CD14-positive monocyte (primary cell): ENCODE data around the gene ST8SIA1. TPM values are rescaled to one million over a fixed set of nuclear protein-coding genes. Genes with fewer than 3 reads are reported as not detected.

Source experiments
- DNase-seq, 3 donors: peaks; one replicate each; pipeline ENCODE4 v3.0.0-alpha.2; 2011 to 2022
- H2AFZ ChIP-seq: 2 replicates; pipeline ENCODE4 v1.6.0; 2012; ENCODE audit warnings: mild to moderate bottlenecking, low read depth, low read length, inconsistent platforms; ENCODE audit not compliant: insufficient read depth, poor library complexity, severe bottlenecking
- H3K27ac ChIP-seq, 2 donors: 1 replicate in 1 of 2; 2 replicates in 1 of 2; pipeline ENCODE4 v1.5.1; 2012 to 2013; ENCODE audit warnings: low read length in 2 of 2, control low read depth in 1 of 2, inconsistent platforms in 1 of 2, low read depth in 1 of 2, mild to moderate bottlenecking in 1 of 2
- H3K27me3 ChIP-seq, 2 donors: one replicate each; pipeline versions ENCODE4 v1.6.0 to v1.6.1; 2011 to 2013; ENCODE audit warnings: low read length in 2 of 2; ENCODE audit not compliant: control insufficient read depth in 2 of 2, insufficient read depth in 2 of 2
- H3K36me3 ChIP-seq, 2 donors: replicated peaks in 1 of 2; 1 replicate in 1 of 2; 2 replicates in 1 of 2; pipeline versions ENCODE4 v1.5.1 to v1.6.1; 2012 to 2013; ENCODE audit warnings: low read length in 2 of 2, control low read depth in 1 of 2, inconsistent platforms in 1 of 2, mild to moderate bottlenecking in 1 of 2; ENCODE audit not compliant: insufficient read depth in 2 of 2, control insufficient read depth in 1 of 2
- H3K4me1 ChIP-seq, 2 donors: 1 replicate in 1 of 2; 2 replicates in 1 of 2; pipeline versions ENCODE4 v1.5.1 to v1.6.1; 2012 to 2013; ENCODE audit warnings: low read length in 2 of 2, control low read depth in 1 of 2, inconsistent platforms in 1 of 2, mild to moderate bottlenecking in 1 of 2, moderate library complexity in 1 of 2; ENCODE audit not compliant: insufficient read depth in 2 of 2, control insufficient read depth in 1 of 2
- H3K4me2 ChIP-seq: replicated peaks from 2 replicates; pipeline ENCODE3; 2012; ENCODE audit warnings: low read length, moderate library complexity, mild to moderate bottlenecking; ENCODE audit not compliant: poor library complexity, severe bottlenecking; ENCODE audit errors: extremely low read depth
- H3K4me3 ChIP-seq, 3 experiments: fragments of 200-600 bp in 1 of 3; sonication (generic) in 1 of 3; replicated peaks in 1 of 3; 1 replicate in 2 of 3; 2 replicates in 1 of 3; pipeline ENCODE4 v1.5.1; 2011 to 2013; ENCODE audit warnings: low read length in 3 of 3, mild to moderate bottlenecking in 3 of 3, control low read depth in 2 of 3, low read depth in 2 of 3, inconsistent platforms in 1 of 3, moderate library complexity in 1 of 3
- H3K79me2 ChIP-seq: 2 replicates; pipeline ENCODE4 v1.6.0; 2012; ENCODE audit warnings: mild to moderate bottlenecking, control low read depth, inconsistent platforms, low read length, moderate library complexity; ENCODE audit not compliant: insufficient read depth
- H3K9ac ChIP-seq: 2 replicates; pipeline ENCODE4 v1.6.0; 2017; ENCODE audit warnings: low read length, mild to moderate bottlenecking; ENCODE audit not compliant: insufficient read depth, poor library complexity, severe bottlenecking
- H3K9me3 ChIP-seq, 2 donors: replicated peaks in 1 of 2; 1 replicate in 1 of 2; 2 replicates in 1 of 2; pipeline versions ENCODE4 v1.5.1 to v1.6.1; 2012 to 2013; ENCODE audit warnings: low read length in 2 of 2, control low read depth in 1 of 2; ENCODE audit not compliant: control insufficient read depth in 1 of 2, insufficient read depth in 1 of 2
- H4K20me1 ChIP-seq: 2 replicates; pipeline ENCODE4 v1.6.0; 2012; ENCODE audit warnings: mild to moderate bottlenecking, low read length, control low read depth, moderate library complexity; ENCODE audit not compliant: insufficient read depth
- H3K27ac Mint-ChIP-seq, 7 donors: one replicate each; pipeline ENCODE4 v1.8.0; 2020; ENCODE audit warnings: mild to moderate bottlenecking in 7 of 7, mixed read lengths in 7 of 7, moderate library complexity in 6 of 7, inconsistent platforms in 2 of 7
- H3K27me3 Mint-ChIP-seq, 3 donors: one replicate each; pipeline ENCODE4 v1.8.0; 2021 to 2022; ENCODE audit warnings: low read depth in 3 of 3, mild to moderate bottlenecking in 3 of 3, mixed read lengths in 3 of 3, moderate library complexity in 3 of 3, inconsistent platforms in 1 of 3
- H3K36me3 Mint-ChIP-seq, 2 donors: one replicate each; pipeline ENCODE4 v1.8.0; 2020; ENCODE audit warnings: mixed read lengths in 2 of 2, inconsistent platforms in 1 of 2, mild to moderate bottlenecking in 1 of 2
- H3K4me1 Mint-ChIP-seq: one replicate; pipeline ENCODE4 v1.8.0; 2020; ENCODE audit warnings: mild to moderate bottlenecking, mixed read lengths
- H3K4me3 Mint-ChIP-seq, 2 donors: one replicate each; pipeline ENCODE4 v1.8.0; 2020; ENCODE audit warnings: mild to moderate bottlenecking in 2 of 2, mixed read lengths in 2 of 2, moderate library complexity in 1 of 2
- H3K9me3 Mint-ChIP-seq, 7 donors: one replicate each; pipeline ENCODE4 v1.8.0; 2020 to 2022; ENCODE audit warnings: mixed read lengths in 7 of 7, mild to moderate bottlenecking in 6 of 7, moderate library complexity in 6 of 7, inconsistent platforms in 2 of 7
- WGBS: methylation state at CpG from one replicate; pipeline ENCODE4 v1.1.5; 2013; ENCODE audit warnings: missing lambda C conversion rate; ENCODE audit not compliant: insufficient coverage; 5-methylcytosine and 5-hydroxymethylcytosine counted together
- intact Hi-C, 2 donors: fragments of 100-400 bp; cut with micrococcal nuclease; formaldehyde crosslinking; loops; one replicate each; pipeline versions ENCODE4 v1.15.0 to v1.15.1; 2023
- polyA plus RNA-seq, 3 donors: library from polyadenylated mRNA; depleted of rRNA in 1 of 3; unstranded in 2 of 3; stranded (reverse) in 1 of 3; fragments of 300-500 nt in 2 of 3; fragments of >200 nt in 1 of 3; fragmentation: Illumina TruSeq in 2 of 3; gene quantifications; 1 replicate in 2 of 3; 2 replicates in 1 of 3; pipeline ENCODE4 v1.2.3, GENCODE V29; 2012 to 2021
- TF ChIP-seq, protein P1 (sequence below): fragments of 200-600 bp; IDR thresholded peaks from one replicate; pipeline ENCODE4 v1.8.0; 2022; ENCODE audit warnings: antibody characterized with exemption, mild to moderate bottlenecking

The ST8SIA1 gene
- polyA plus RNA-seq, 3 donors, result not detected

DNA sequence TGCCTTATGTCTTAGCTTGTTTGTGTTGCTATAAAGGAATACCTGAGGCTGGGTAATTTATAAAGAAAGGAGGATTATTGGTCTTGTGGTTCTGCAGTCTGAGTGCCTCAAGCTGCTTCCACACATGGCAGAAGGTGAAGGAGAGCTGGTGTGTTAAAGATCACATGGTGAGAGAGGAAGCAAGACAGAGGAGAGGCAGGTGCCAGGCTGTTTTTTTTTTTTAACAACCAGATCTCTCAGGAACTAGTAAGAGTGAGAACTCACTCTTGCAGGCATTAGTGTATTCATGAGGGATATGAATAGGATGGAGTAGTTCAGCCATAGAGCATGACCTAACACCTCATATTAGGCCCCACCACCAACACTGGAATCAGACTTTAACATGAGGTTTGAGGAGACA is 165.1 kb downstream of the ST8SIA1 start:
- Mint-ChIP-seq H3K27me3 (peaks cover 0 to 4% (median 0%) of the 10 kb centered on the region in 3 donors), H3K4me3 (no peak overlapping the region), H3K27ac (no peak overlapping the region), H3K4me1 (peaks cover 6% of the 10 kb centered on the region), H3K36me3 (no peaks in the 10 kb centered on the region), H3K9me3 (peaks cover 0 to 5% (median 0%) of the 10 kb centered on the region in 7 donors)
- no peaks in the 10 kb centered on the region for H3K4me1 ChIP-seq
- intact Hi-C loops, result no loop called here
- H3K27me3 ChIP-seq, result no peaks in the 10 kb centered on the region
- no peak for DNase-seq
- H3K79me2 ChIP-seq, result no peaks in the 10 kb centered on the region
- H3K36me3 ChIP-seq, result no peaks in the 10 kb centered on the region
- H3K9me3 ChIP-seq, result no peaks in the 10 kb centered on the region
- H3K4me2 ChIP-seq, result no peak overlapping the region
- H3K4me3 ChIP-seq, result no peak overlapping the region
- H4K20me1 ChIP-seq, result no peaks in the 10 kb centered on the region
- TF ChIP-seq, protein P1, sequence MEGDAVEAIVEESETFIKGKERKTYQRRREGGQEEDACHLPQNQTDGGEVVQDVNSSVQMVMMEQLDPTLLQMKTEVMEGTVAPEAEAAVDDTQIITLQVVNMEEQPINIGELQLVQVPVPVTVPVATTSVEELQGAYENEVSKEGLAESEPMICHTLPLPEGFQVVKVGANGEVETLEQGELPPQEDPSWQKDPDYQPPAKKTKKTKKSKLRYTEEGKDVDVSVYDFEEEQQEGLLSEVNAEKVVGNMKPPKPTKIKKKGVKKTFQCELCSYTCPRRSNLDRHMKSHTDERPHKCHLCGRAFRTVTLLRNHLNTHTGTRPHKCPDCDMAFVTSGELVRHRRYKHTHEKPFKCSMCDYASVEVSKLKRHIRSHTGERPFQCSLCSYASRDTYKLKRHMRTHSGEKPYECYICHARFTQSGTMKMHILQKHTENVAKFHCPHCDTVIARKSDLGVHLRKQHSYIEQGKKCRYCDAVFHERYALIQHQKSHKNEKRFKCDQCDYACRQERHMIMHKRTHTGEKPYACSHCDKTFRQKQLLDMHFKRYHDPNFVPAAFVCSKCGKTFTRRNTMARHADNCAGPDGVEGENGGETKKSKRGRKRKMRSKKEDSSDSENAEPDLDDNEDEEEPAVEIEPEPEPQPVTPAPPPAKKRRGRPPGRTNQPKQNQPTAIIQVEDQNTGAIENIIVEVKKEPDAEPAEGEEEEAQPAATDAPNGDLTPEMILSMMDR, result no peak
- no peak overlapping the region for H2AFZ ChIP-seq
- H3K27ac ChIP-seq, result no peak overlapping the region
- H3K9ac ChIP-seq, result no peak overlapping the region

DNA sequence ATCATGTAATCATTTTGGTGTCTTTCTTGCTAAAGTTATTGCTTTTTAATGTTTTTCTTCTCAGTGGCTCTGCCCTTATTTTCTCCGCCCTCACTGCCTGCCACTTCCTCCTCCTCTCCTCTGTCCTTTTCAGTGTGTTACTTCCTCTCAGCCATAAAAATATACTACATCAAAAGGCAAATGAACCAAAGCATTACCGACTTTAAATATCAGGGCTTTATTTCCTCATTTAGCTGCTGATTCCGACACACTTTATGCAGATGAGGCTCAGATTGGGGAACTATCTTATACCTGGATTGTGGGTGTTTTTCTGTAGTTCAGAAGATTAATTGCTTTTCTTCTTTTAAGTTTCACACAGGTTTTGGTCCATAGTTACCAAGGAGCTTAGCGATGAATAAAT is 170.4 kb downstream of the ST8SIA1 start:
- H3K36me3 Mint-ChIP-seq, result no peaks in the 10 kb centered on the region
- Histone ChIP-seq H3K27me3 (no peaks in the 10 kb centered on the region), H3K9me3 (no peaks in the 10 kb centered on the region), H3K36me3 (no peaks in the 10 kb centered on the region), H2AFZ (no peak overlapping the region), H3K4me3 (no peak overlapping the region), H3K27ac (no peak overlapping the region), H4K20me1 (no peaks in the 10 kb centered on the region), H3K4me1 (peaks cover 6 to 9% of the 10 kb centered on the region in 2 donors), H3K79me2 (no peaks in the 10 kb centered on the region), H3K9ac (no peak overlapping the region), H3K4me2 (no peak overlapping the region)
- peak overlapping the region in 5 of 7 donors; percentile 29 to 66 (median 54) for H3K27ac Mint-ChIP-seq
- no peaks in the 10 kb centered on the region for H3K27me3 Mint-ChIP-seq
- H3K4me1 Mint-ChIP-seq, result peaks cover 12% of the 10 kb centered on the region
- peak; percentile 4 to 38 (median 8) for DNase-seq
- 0% methylated on average over 1 of the region's 4 CpGs for WGBS
- peaks cover 0 to 8% (median 0%) of the 10 kb centered on the region in 7 donors for H3K9me3 Mint-ChIP-seq
- H3K4me3 Mint-ChIP-seq, result peak overlapping the region in 1 of 2 donors; percentile 2
- TF ChIP-seq, protein P1, result no peak
- intact Hi-C loops, result no loop called here
